ENCODE measurements around the gene TMEM236. TPM values are rescaled to one million over a fixed set of nuclear protein-coding genes. Genes with fewer than 3 reads are reported as not detected.

The TMEM236 gene
- total and polyA plus RNA-seq, 2 donors (not counting 3 experiments of a cell fraction or from before 2014, with no cell fraction given): 0.24 to 0.29 TPM

GRCh38 chr10:17819836-17820235 is 67.8 kb downstream of the TMEM236 start:
- TF ChIP-seq FOS (IDR thresholded peaks at IDR 0.05; ENCODE audit: borderline replicate concordance, insufficient read depth, low read length) (no peak), POLR2AphosphoS5 (IDR thresholded peaks at IDR 0.05; ENCODE audit: insufficient read depth, low read depth, low read length) (no peak)
- CTCF ChIA-PET: interaction anchor here (1.2 to 1.4 kb wide), 2 partner anchors 19 to 76 kb away, joined by 3 read pairs; no protein-coding TSS in a partner anchor
- FAIRE-seq: no peak

DNA sequence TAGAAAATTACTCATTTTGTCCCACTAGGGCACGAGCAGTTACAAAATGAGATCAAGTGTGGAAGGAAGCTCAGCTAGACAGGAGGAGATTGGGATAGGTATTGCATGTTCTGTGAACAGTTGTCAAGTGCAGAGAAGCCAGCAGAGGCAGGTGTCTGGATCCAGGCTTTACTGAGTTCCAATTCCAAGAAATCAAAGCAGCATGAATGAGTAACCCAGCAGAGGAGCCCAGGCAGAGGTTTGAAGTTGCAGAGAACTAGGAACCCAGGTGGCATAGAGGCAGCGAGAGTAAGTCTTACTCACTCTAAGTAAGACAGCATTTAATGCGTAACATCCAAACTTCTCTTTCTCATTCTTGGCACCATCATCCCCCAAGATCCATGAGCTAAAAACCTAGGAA is 68.9 kb downstream of the TMEM236 start:
- H3K9ac ChIP-seq (replicated peaks; ENCODE audit: extremely low read depth, insufficient read depth, low read length): no peak overlapping the region
- H3K27me3 ChIP-seq (ENCODE audit: control insufficient read depth in 2 of 2, insufficient read depth in 2 of 2, low read length in 2 of 2): no peaks in the 10 kb centered on the region
- CTCF ChIA-PET: interaction anchor here (1.4 to 1.5 kb wide), 3 partner anchors 34 to 77 kb away, joined by 3 read pairs; no protein-coding TSS in a partner anchor
- no peaks in the 10 kb centered on the region for H4K20me1 ChIP-seq (replicated peaks; ENCODE audit: control insufficient read depth, extremely low read depth, insufficient read depth, low read length)
- no TSS peak for BruUV-seq (replicated peaks)
- H3K4me2 ChIP-seq (ENCODE audit: insufficient read depth, low read length): no peak overlapping the region
- intact Hi-C loops (cut with micrococcal nuclease): no loop called here
- no peak overlapping the region for H3K27ac ChIP-seq (ENCODE audit: insufficient read depth, low read depth, low read length)
- FAIRE-seq: no peak
- no peaks in the 10 kb centered on the region for H3K36me3 ChIP-seq (ENCODE audit: control insufficient read depth in 2 of 2, extremely low read depth in 1 of 2, insufficient read depth in 2 of 2, low read length in 2 of 2)
- no peak for DNase-seq (ENCODE audit: low read depth, low spot score)
- peaks cover 17% of the 10 kb centered on the region for H3K4me1 ChIP-seq (ENCODE audit: control insufficient read depth, extremely low read depth, insufficient read depth, low read length)
- H3K4me3 ChIP-seq (replicated peaks in 1 of 3; ENCODE audit: insufficient read depth in 1 of 3, low read depth in 1 of 3, low read length in 3 of 3): no peak overlapping the region
- no peak overlapping the region for H2AFZ ChIP-seq (ENCODE audit: low read depth, low read length)
- dilution Hi-C loops (cut with MboI; ENCODE audit: extremely low pct_ligation_motif_present, low sequenced_read_pairs): no loop called here
- POLR2A ChIA-PET: no interaction called here
- no peaks in the 10 kb centered on the region for H3K9me1 ChIP-seq (replicated peaks; ENCODE audit: control insufficient read depth, extremely low read depth, insufficient read depth, low read length)
- TF ChIP-seq GATA2 (IDR thresholded peaks at IDR 0.05; ENCODE audit: insufficient read depth, insufficient read length, low read depth, low read length) (no peak), POLR2AphosphoS5 (IDR thresholded peaks at IDR 0.05; ENCODE audit: insufficient read depth, low read depth, low read length) (no peak), MYC (IDR thresholded peaks at IDR 0.05; ENCODE audit: low read depth, low read length) (no peak), FOS (IDR thresholded peaks at IDR 0.05; ENCODE audit: borderline replicate concordance, insufficient read depth, low read length) (no peak), JUN (IDR thresholded peaks at IDR 0.05; ENCODE audit: borderline replicate concordance, insufficient read depth, insufficient read length, low read depth) (no peak), CTCF (IDR thresholded peaks at IDR 0.05; ENCODE audit: extremely low read depth in 1 of 2, insufficient read depth in 1 of 2, low read depth in 1 of 2, low read length in 2 of 2) (no peak)
- TF ChIP-seq, protein P1, sequence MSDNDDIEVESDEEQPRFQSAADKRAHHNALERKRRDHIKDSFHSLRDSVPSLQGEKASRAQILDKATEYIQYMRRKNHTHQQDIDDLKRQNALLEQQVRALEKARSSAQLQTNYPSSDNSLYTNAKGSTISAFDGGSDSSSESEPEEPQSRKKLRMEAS (IDR thresholded peaks at IDR 0.05; ENCODE audit: insufficient read depth, insufficient read length): no peak
- H3K9me3 ChIP-seq (replicated peaks; ENCODE audit: control insufficient read depth, insufficient read depth, low read length): no peaks in the 10 kb centered on the region
- H3K79me2 ChIP-seq (ENCODE audit: control insufficient read depth, insufficient read depth, low read length): no peaks in the 10 kb centered on the region

More at GRCh38 chr10:17819836-17820235, 67.8 kb downstream of the TMEM236 start:
- no peak for DNase-seq (ENCODE audit: low read depth, low spot score)
- Histone ChIP-seq H3K9me3 (replicated peaks; ENCODE audit: control insufficient read depth, insufficient read depth, low read length) (no peaks in the 10 kb centered on the region), H4K20me1 (replicated peaks; ENCODE audit: control insufficient read depth, extremely low read depth, insufficient read depth, low read length) (no peaks in the 10 kb centered on the region), H3K27me3 (ENCODE audit: control insufficient read depth in 2 of 2, insufficient read depth in 2 of 2, low read length in 2 of 2) (no peaks in the 10 kb centered on the region), H3K4me2 (ENCODE audit: insufficient read depth, low read length) (no peak overlapping the region), H3K4me3 (replicated peaks in 1 of 3; ENCODE audit: insufficient read depth in 1 of 3, low read depth in 1 of 3, low read length in 3 of 3) (no peak overlapping the region), H3K9ac (replicated peaks; ENCODE audit: extremely low read depth, insufficient read depth, low read length) (no peak overlapping the region), H3K79me2 (ENCODE audit: control insufficient read depth, insufficient read depth, low read length) (no peaks in the 10 kb centered on the region), H3K27ac (ENCODE audit: insufficient read depth, low read depth, low read length) (no peak overlapping the region), H2AFZ (ENCODE audit: low read depth, low read length) (no peak overlapping the region), H3K9me1 (replicated peaks; ENCODE audit: control insufficient read depth, extremely low read depth, insufficient read depth, low read length) (no peaks in the 10 kb centered on the region), H3K4me1 (ENCODE audit: control insufficient read depth, extremely low read depth, insufficient read depth, low read length) (peaks cover 21% of the 10 kb centered on the region), H3K36me3 (ENCODE audit: control insufficient read depth in 2 of 2, extremely low read depth in 1 of 2, insufficient read depth in 2 of 2, low read length in 2 of 2) (no peaks in the 10 kb centered on the region)
- BruUV-seq (replicated peaks): no TSS peak
- intact Hi-C loops (cut with micrococcal nuclease): no loop called here
- POLR2A ChIA-PET: no interaction called here
- dilution Hi-C loops (cut with MboI; ENCODE audit: extremely low pct_ligation_motif_present, low sequenced_read_pairs): no loop called here
